HT-29 (cell line): ENCODE results near the gene DERA. TPM values are rescaled to one million over a fixed set of nuclear protein-coding genes. Genes with fewer than 3 reads are reported as not detected.
"Not testable (repeated sequence)": the region's sequence is repeated elsewhere in the genome, so short reads cannot be mapped to it uniquely, and the experiment has no call there.

Source experiments
- DNase-seq: peaks from one replicate; pipeline ENCODE4 v3.0.0-alpha.2; 2015; ENCODE audit warnings: low spot score
- total RNA-seq: library from RNA; depleted of rRNA; stranded (reverse); fragments of >200 nt; shearing (Covaris generic); gene quantifications from 2 replicates; pipeline ENCODE4 v1.2.3, GENCODE V29; 2014; rRNA removed

The DERA gene
- total RNA-seq, result 26.4 and 38.0 TPM in 2 replicates

GRCh38 chr12:15910864-15911721 lies at the start of gene DERA:
DERA (plus strand) TSS chr12:15911332; CDS start chr12:15911384, 52 bp downstream.
- peak; percentile 90 for DNase-seq

GRCh38 chr12:15861404-15861803 lies 49.7 kb upstream of the DERA start:
- DNase-seq, result no peak

- no peak for DNase-seq
Measured at GRCh38 chr12:15862840-15863239, 48.3 kb upstream of the DERA start.

- DNase-seq, result no peak
Measured at GRCh38 chr12:15863372-15863771, 47.8 kb upstream of the DERA start.

- DNase-seq, result no peak
Measured at GRCh38 chr12:15863984-15864383, 47.1 kb upstream of the DERA start.

- no peak for DNase-seq
Measured at GRCh38 chr12:15868186-15868585, 42.9 kb upstream of the DERA start.

GRCh38 chr12:15873556-15873955 lies 37.6 kb upstream of the DERA start:
- DNase-seq, result no peak

GRCh38 chr12:15874556-15875145 lies 36.5 kb upstream of the DERA start:
- DNase-seq, result not testable (repeated sequence)

- no peak for DNase-seq
Measured at GRCh38 chr12:15875863-15876262, 35.3 kb upstream of the DERA start.

GRCh38 chr12:15879413-15879812 lies 31.7 kb upstream of the DERA start:
- DNase-seq, result no peak

GRCh38 chr12:15880721-15881120 lies 30.4 kb upstream of the DERA start:
- DNase-seq, result no peak

- DNase-seq, result peak; percentile 98
Measured at GRCh38 chr12:15882118-15882971, 28.8 kb upstream of the DERA start, which contains the start of gene STRAP. STRAP (plus strand) TSS chr12:15882387; CDS start chr12:15882708, 321 bp downstream.

GRCh38 chr12:15883536-15883935 lies 27.6 kb upstream of the DERA start:
- DNase-seq, result peak; percentile 16

- peak; percentile 22 for DNase-seq
Measured at GRCh38 chr12:15886372-15887042, 24.6 kb upstream of the DERA start.

- DNase-seq, result no peak
Measured at GRCh38 chr12:15887043-15887817, 23.9 kb upstream of the DERA start.

GRCh38 chr12:15892645-15893259 lies 18.4 kb upstream of the DERA start:
- no peak for DNase-seq

GRCh38 chr12:15893260-15893659 lies 17.9 kb upstream of the DERA start:
- DNase-seq, result no peak

- no peak for DNase-seq
Measured at GRCh38 chr12:15896867-15897266, 14.3 kb upstream of the DERA start.

- DNase-seq, result no peak
Measured at GRCh38 chr12:15897433-15897832, 13.7 kb upstream of the DERA start.

GRCh38 chr12:15899282-15899870 lies 11.8 kb upstream of the DERA start:
- DNase-seq, result peak; percentile 68
